ENCODE data around the gene ITGB8.

ITGB8 gene

GRCh38 chr7:20431146-20431545 lies 100.4 kb downstream of the ITGB8 start:
- DNase-seq (ENCODE audit: low spot score): no peak

DNA sequence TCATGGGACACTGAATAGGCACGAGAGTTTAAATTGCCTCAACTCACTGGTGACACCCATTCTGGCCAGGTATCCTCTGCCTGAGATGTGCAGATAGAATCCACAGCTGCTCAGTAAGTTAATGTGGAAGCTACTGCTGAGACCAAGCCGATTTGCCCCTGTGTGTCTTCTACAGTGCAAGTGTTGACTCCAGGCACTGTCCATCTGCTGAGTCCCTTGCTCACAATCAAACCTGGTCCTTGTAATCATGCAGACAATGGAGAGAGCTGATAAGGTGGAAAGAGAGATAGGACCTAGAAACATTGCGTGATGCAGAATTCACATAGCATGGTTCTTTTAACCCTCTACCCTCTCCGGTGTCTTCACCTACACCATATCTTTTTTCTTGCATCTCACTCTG lies 101.4 kb downstream of the ITGB8 start:
- DNase-seq (ENCODE audit: low spot score): no peak

DNA sequence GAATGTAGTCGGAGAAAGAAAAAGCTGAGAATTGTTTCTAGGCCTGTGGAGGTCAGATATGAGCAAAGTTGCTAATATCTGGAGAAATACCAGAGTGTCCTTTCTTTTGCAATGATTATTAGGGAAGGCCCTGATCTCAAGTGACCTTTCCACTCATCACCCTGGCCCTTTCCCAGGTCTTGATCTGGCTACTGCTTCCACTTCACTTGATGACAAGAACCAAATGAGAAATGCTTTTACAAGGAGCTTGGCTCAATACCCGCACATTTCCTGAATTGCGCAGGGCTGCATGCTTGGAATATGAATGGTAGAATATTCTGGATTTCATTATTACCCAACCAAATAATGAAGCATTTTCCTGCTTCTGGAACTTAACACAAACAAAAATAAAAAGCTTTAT lies 104.6 kb downstream of the ITGB8 start:
- DNase-seq (ENCODE audit: low spot score): no peak

- DNase-seq (ENCODE audit: low spot score): no peak
These were observed 107.5 kb downstream of the ITGB8 start for GRCh38 chr7:20438248-20438647.

DNA sequence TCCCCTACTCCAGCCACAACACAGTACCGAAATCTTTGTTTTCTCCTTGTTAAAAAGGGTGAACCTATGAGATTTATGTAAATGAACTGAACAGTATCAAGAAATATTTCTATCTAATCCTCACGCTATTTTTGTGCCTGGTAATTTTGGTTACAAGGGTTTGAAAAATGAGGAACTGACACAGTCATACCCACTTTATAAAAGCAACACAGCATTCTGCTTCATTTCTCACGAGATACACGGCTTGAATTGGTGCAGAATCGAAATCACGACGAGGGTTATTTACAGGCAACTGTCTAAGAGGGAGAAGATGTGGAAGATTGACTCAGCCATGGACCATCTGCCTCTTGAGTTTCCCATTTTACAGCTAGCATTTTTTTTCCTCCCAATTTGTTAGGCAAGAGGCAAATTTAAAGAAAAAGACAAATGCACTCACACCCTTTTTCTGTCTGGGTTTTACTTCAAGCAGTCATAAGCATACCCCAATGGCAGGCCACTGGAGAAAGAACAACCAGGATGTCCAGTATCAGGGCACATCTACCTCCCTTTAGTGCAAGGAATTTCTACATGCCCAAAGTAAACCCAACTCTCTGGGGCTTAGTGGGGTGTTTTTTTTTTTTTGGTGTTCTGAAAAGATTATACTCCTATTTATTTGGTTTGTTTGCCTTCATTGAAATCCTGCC lies 108.1 kb downstream of the ITGB8 start:
- no peak for DNase-seq (ENCODE audit: low spot score)

- no peak for DNase-seq (ENCODE audit: low spot score)
These were observed 108.9 kb downstream of the ITGB8 start for GRCh38 chr7:20439416-20440185.

DNA sequence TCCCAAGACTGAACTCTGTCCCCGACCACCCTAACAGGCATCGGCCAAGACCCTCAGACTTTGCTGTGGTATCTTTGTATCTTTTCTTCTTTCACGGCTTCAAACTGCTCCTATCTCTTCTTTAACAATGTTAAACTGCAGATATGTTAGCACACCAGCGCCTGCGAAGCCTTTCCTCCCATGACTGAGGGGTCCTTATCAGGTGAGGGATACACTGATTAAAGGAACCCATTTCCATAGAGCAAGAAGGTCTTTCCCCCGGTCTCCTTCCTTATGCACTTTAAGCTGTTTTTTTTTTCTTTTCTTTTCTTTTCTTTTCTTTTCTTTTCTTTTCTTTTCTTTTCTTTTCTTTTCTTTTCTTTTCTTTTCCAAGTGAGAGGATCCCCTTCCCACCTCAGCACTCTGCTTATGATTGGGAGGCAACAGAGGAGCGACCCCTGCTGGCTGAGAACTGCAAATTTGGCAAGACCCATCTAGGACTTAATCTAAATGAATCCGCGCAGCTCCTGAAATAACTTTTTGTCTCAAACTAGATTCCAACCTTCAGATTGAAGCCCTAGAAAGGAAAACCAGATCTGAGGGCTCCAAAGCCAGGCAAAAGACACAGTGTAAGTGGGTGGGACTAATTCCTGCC lies 109.9 kb downstream of the ITGB8 start:
- DNase-seq (ENCODE audit: low spot score): peak; percentile 22

- no peak for DNase-seq (ENCODE audit: low spot score)
These were observed 110.6 kb downstream of the ITGB8 start for GRCh38 chr7:20441346-20441745.

GRCh38 chr7:20441991-20442441 lies 111.3 kb downstream of the ITGB8 start:
- DNase-seq (ENCODE audit: low spot score): no peak

- no peak for DNase-seq (ENCODE audit: low spot score)
These were observed 112.3 kb downstream of the ITGB8 start for GRCh38 chr7:20442951-20443350.

DNA sequence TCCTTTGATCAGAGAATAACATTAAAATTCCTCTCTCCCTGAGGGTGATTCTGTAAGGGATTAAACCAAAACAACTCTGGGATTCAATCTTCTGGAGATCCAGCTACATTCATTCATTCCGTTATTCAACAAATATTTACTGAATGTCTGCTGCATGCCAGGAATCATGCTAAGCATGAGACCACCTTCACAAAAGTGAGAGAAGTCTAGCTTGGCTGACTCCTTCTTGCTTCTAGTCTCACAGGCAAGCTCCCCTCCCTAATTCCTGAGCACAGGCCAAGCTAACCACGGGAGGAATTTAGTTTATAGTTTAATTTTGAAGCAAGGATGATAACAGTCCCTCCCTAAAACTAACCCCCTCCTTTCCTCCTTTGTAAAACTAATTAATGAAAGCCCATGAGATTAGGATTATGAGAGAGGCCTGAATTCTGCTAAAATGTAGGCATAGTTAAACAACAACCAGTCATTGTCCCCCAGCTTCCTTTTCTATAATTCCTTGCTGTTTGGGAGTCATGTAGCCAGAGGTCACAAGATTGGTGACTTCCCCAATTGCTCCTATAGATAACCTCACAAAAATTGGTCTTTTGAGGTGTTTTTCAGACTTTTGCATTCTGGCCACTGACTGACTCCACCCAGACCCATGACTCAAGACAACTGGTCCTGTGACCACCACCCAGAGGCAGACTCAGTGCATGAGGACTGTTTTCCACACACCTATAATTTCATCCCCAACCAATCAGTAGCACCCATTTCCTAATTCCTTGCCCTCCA lies 113.5 kb downstream of the ITGB8 start:
- no peak for DNase-seq (ENCODE audit: low spot score)

DNA sequence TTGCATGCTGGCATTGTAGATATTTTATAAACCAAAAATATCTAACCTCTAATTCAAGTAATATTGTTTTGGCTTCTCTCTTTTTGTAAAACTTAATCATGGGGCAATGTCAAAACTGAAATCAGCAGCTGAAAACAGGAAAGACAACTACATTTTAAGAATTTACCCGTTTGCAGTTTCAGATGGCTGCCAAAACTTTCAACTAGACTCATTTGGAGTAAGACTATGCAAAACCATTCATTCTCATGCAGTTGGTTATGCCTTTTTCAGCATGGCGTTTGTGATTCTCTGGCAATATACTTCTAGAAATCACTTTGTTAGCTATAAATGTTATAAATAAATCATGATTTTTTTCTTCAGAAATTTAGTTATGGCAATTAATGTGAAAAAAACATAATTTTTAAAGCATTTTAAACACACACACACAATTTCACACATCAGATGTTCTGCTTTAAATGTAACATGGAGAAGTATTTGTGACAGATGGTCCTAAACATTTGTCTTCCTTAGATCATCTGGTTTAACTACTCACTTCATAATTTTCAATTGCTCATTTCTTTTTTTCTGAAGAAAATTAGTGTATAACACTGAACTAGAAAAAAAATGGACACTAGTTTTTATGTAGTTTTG lies 116.4 kb downstream of the ITGB8 start:
- no peak for DNase-seq (ENCODE audit: low spot score)

- no peak for DNase-seq (ENCODE audit: low spot score)
These were observed 118.5 kb downstream of the ITGB8 start for GRCh38 chr7:20449176-20449575.

DNA sequence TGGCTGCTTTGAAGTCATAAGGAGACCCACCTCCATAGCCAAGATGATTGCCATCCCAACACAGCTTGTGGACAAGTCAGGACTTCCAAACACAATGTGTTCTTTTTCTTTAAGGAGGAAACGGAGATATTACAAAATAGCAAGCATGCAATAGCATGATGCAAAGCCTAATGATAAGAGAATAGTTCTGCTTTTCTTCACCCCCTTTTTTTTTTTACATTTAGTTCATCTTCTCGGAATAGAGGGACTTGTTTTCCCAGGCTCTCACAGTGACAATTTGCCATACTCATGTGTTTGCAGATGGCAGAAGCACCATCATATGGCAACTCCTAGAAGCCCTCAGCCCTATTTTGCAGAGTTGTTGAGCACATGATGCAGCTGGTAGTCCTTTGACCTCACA lies 119.8 kb downstream of the ITGB8 start:
- DNase-seq (ENCODE audit: low spot score): no peak

DNA sequence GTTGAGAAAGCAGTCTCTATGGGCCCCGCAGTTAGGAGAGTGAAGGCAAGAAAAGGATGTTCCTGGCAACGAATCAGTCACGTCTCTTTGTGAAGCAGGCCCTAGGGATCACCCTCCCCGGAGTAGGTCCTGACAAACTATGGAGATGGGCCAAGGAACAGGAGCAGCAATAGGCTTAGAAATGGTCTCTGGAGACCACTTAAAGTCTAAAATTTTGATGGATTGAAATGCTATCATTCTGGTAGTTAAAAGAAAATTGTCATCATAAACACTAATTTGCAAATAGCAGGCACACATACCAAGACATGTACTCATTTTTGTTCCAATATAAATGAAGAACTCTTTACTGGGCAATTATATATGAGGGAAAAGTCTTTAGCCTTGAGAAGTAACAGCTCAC lies 123.5 kb downstream of the ITGB8 start:
- no peak for DNase-seq (ENCODE audit: low spot score)

GRCh38 chr7:20456701-20457100 lies 126.0 kb downstream of the ITGB8 start:
- no peak for DNase-seq (ENCODE audit: low spot score)

DNA sequence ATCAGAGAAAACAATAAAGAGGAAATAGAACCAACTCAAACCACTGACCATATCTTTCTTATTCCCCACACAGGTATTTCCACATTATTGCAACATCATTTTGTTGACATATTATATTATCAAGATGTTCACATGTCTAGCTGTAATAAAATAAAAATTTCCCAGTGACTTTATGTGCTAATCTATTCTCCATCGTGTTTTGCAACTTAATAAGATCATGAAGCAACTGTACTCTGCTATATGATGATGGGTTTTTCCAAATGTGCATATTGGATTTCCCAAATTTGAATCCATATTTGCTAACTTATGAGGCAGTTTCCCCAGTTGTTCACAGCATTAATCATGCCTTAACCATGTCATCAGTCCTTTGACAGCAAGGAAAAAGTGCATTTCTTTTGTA lies 127.8 kb downstream of the ITGB8 start:
- no peak for DNase-seq (ENCODE audit: low spot score)

- no peak for DNase-seq (ENCODE audit: low spot score)
These were observed 128.7 kb downstream of the ITGB8 start for GRCh38 chr7:20459419-20459818.

GRCh38 chr7:20464891-20465290 lies 134.2 kb downstream of the ITGB8 start:
- no peak for DNase-seq (ENCODE audit: low spot score)

Data from cerebellar cortex (tissue), 1 donor.